IMR-90 (cell line): ENCODE data around the gene PALS1. TPM values are rescaled to one million over a fixed set of nuclear protein-coding genes. Genes with fewer than 3 reads are reported as not detected.

Experiments used
- ATAC-seq: fragments of 200-7000 bp; cut with Tn5 transposase; 2 replicates; pipeline ENCODE4 v1.9.1; 2020; ENCODE audit warnings: low read depth, mild to moderate bottlenecking, moderate library complexity
- BruUV-seq: library from RNA; stranded (reverse); fragments of 400-500 nt; replicated peaks from 2 replicates; lab custom pipeline; 2021; lab: Mats Ljungman, UMichigan
- CTCF ChIA-PET: fragments of 300-600 bp; formaldehyde crosslinking; extraction: SDS; loops from one replicate; lab custom pipeline; 2021; ENCODE audit warnings: antibody characterized with exemption; lab: Yijun Ruan, JAX
- POLR2A ChIA-PET: fragments of 300-600 bp; sonication (Branson Sonifier 250); formaldehyde crosslinking; loops from one replicate; lab custom pipeline; 2022; ENCODE audit warnings: antibody characterized with exemption; ENCODE audit not compliant: unreplicated experiment; lab: Charles Lee
- DNase-seq: peaks from one replicate; pipeline ENCODE4 v3.0.0; 2013
- H2AFZ ChIP-seq: replicated peaks from 2 replicates; pipeline ENCODE3; 2013; ENCODE audit warnings: low read length, mild to moderate bottlenecking; ENCODE audit not compliant: poor library complexity
- H2AK5ac ChIP-seq: 2 replicates; pipeline ENCODE4 v1.6.1; 2013; ENCODE audit warnings: low read depth, low read length, inconsistent platforms
- H2AK9ac ChIP-seq: replicated peaks from 2 replicates; pipeline ENCODE3; 2013; ENCODE audit warnings: mild to moderate bottlenecking, low read depth, low read length, moderate library complexity; ENCODE audit not compliant: poor library complexity
- H2BK120ac ChIP-seq: 2 replicates; pipeline ENCODE4 v1.6.1; 2013; ENCODE audit warnings: low read depth, low read length, inconsistent platforms
- H2BK15ac ChIP-seq: 3 replicates; pipeline ENCODE4 v1.6.1; 2013; ENCODE audit warnings: low read depth, low read length, inconsistent platforms
- H2BK20ac ChIP-seq: 2 replicates; pipeline ENCODE4 v1.6.1; 2013; ENCODE audit warnings: low read depth, mild to moderate bottlenecking, inconsistent platforms, low read length, moderate library complexity
- H2BK5ac ChIP-seq: 2 replicates; pipeline ENCODE4 v1.6.1; 2013; ENCODE audit warnings: mild to moderate bottlenecking, low read depth, low read length, inconsistent platforms; ENCODE audit not compliant: poor library complexity, severe bottlenecking
- H3K14ac ChIP-seq: replicated peaks from 2 replicates; pipeline ENCODE4 v1.6.1; 2013; ENCODE audit warnings: low read depth, low read length, inconsistent platforms
- H3K18ac ChIP-seq: 2 replicates; pipeline ENCODE4 v1.6.1; 2013; ENCODE audit warnings: low read depth, low read length, control low read depth
- H3K23ac ChIP-seq: 2 replicates; pipeline ENCODE4 v1.6.1; 2013; ENCODE audit warnings: low read depth, low read length, inconsistent platforms
- H3K27ac ChIP-seq: 2 replicates; pipeline ENCODE4 v1.5.1; 2013; ENCODE audit warnings: mild to moderate bottlenecking, control low read depth, low read length; ENCODE audit not compliant: insufficient read depth
- H3K27me3 ChIP-seq: 2 replicates; pipeline ENCODE4 v1.6.1; 2013; ENCODE audit warnings: low read length; ENCODE audit not compliant: control insufficient read depth, insufficient read depth
- H3K36me3 ChIP-seq: 2 replicates; pipeline ENCODE4 v1.6.1; 2013; ENCODE audit warnings: low read length, mixed read lengths; ENCODE audit not compliant: control insufficient read depth, insufficient read depth
- H3K4ac ChIP-seq: 2 replicates; pipeline ENCODE4 v1.6.1; 2013; ENCODE audit warnings: low read depth, low read length, inconsistent platforms
- H3K4me1 ChIP-seq: 2 replicates; pipeline ENCODE4 v1.6.1; 2013; ENCODE audit warnings: low read length, mixed read lengths; ENCODE audit not compliant: control insufficient read depth, insufficient read depth
- H3K4me2 ChIP-seq: 2 replicates; pipeline ENCODE4 v1.6.1; 2013; ENCODE audit warnings: low read depth, mild to moderate bottlenecking, control low read depth, low read length, moderate library complexity
- H3K4me3 ChIP-seq: 2 replicates; pipeline ENCODE4 v1.5.1; 2013; ENCODE audit warnings: low read depth, mild to moderate bottlenecking, control low read depth, low read length, moderate library complexity; ENCODE audit not compliant: insufficient read depth
- H3K56ac ChIP-seq: 2 replicates; pipeline ENCODE4 v1.6.1; 2013; ENCODE audit warnings: low read length, inconsistent platforms; ENCODE audit not compliant: insufficient read depth; ENCODE audit errors: extremely low read depth
- H3K79me1 ChIP-seq, 2 experiments: 2 replicates each; pipeline ENCODE4 v1.6.1; 2013; ENCODE audit warnings: low read length in 2 of 2, inconsistent platforms in 1 of 2, low read depth in 1 of 2
- H3K9ac ChIP-seq: 2 replicates; pipeline ENCODE4 v1.6.1; 2013; ENCODE audit warnings: low read depth, low read length, control low read depth
- H3K9me1 ChIP-seq: 2 replicates; pipeline ENCODE4 v1.6.1; 2013; ENCODE audit warnings: low read length, inconsistent platforms; ENCODE audit not compliant: insufficient read depth
- H3K9me3 ChIP-seq: 2 replicates; pipeline ENCODE4 v1.6.1; 2013; ENCODE audit warnings: low read length; ENCODE audit not compliant: control insufficient read depth, insufficient read depth
- H4K20me1 ChIP-seq: 2 replicates; pipeline ENCODE4 v1.6.1; 2013; ENCODE audit warnings: low read length, inconsistent platforms; ENCODE audit not compliant: insufficient read depth
- H4K5ac ChIP-seq: 2 replicates; pipeline ENCODE4 v1.6.1; 2013; ENCODE audit warnings: mild to moderate bottlenecking, low read depth, low read length, control low read depth
- H4K8ac ChIP-seq, 2 experiments: 2 replicates each; pipeline ENCODE4 v1.6.1; 2013; ENCODE audit warnings: low read depth in 2 of 2, low read length in 2 of 2, control low read depth in 1 of 2, inconsistent platforms in 1 of 2
- H4K91ac ChIP-seq: 2 replicates; pipeline ENCODE4 v1.6.1; 2013; ENCODE audit warnings: low read depth, low read length, inconsistent platforms; ENCODE audit not compliant: insufficient read depth
- BHLHE40 ChIP-seq: fragments of 150-350 bp; IDR thresholded peaks from 2 replicates; pipeline ENCODE4 v1.6.1; 2016; ENCODE audit warnings: mild to moderate bottlenecking, low read depth, low read length
- CEBPB ChIP-seq: IDR thresholded peaks from 2 replicates; pipeline ENCODE4 v1.6.1; 2012; ENCODE audit warnings: low read depth, low read length, improper control_type of control experiment
- FOS ChIP-seq: fragments of 150-350 bp; IDR thresholded peaks from 2 replicates; pipeline ENCODE4 v1.6.1; 2016; ENCODE audit warnings: low read depth, low read length
- POLR2A ChIP-seq: IDR thresholded peaks from 2 replicates; pipeline ENCODE4 v1.6.1; 2012; ENCODE audit warnings: mild to moderate bottlenecking, low read depth, low read length
- RAD21 ChIP-seq: IDR thresholded peaks from 2 replicates; pipeline ENCODE4 v1.6.1; 2012; ENCODE audit warnings: low read length, improper control_type of control experiment
- RCOR1 ChIP-seq: IDR thresholded peaks from 2 replicates; pipeline ENCODE4 v1.6.1; 2012; ENCODE audit warnings: mild to moderate bottlenecking, low read length, improper control_type of control experiment; ENCODE audit not compliant: insufficient replicate concordance
- SMC3 ChIP-seq: fragments of 150-350 bp; IDR thresholded peaks from 2 replicates; pipeline ENCODE4 v1.6.1; 2016; ENCODE audit warnings: low read depth, mild to moderate bottlenecking, antibody characterized with exemption, low read length, moderate library complexity
- WGBS, 2 experiments: methylation state at CpG; one replicate each; pipeline versions ENCODE4 v1.1.5 to v1.1.7; 2013; ENCODE audit warnings: missing lambda C conversion rate in 2 of 2; ENCODE audit not compliant: insufficient read length in 1 of 2; ENCODE audit errors: extremely low coverage in 2 of 2; 5-methylcytosine and 5-hydroxymethylcytosine counted together
- dilution Hi-C: fragments of 300-500 bp; cut with HindIII; formaldehyde crosslinking; loops from one replicate; pipeline ENCODE4 v1.14.3; 2018; ENCODE audit warnings: low sequenced_read_pairs; ENCODE audit not compliant: unreplicated experiment
- in situ Hi-C: fragments of 300-500 bp; cut with MboI; formaldehyde crosslinking; loops from 3 replicates; pipeline ENCODE4 v1.14.3; 2019; ENCODE audit warnings: low sequenced_read_pairs, inconsistent platforms, mixed read lengths
- intact Hi-C: fragments of 100-400 bp; cut with micrococcal nuclease; formaldehyde crosslinking; loops from 2 replicates; pipeline ENCODE4 v1.10.0; 2022
- polyA plus RNA-seq, 3 experiments: library from polyadenylated mRNA; depleted of rRNA; stranded (reverse); fragments of >200 nt; gene quantifications; 2 replicates each; pipeline ENCODE4 v1.2.3, GENCODE V29; 2012; ENCODE audit warnings: low replicate concordance in 1 of 3
- total RNA-seq: library from RNA; depleted of rRNA; stranded (reverse); fragments of >200 nt; gene quantifications from 2 replicates; pipeline ENCODE4 v1.2.3, GENCODE V29; 2012
- TF ChIP-seq, protein P1 (sequence below): fragments of 150-350 bp; IDR thresholded peaks from 2 replicates; pipeline ENCODE4 v1.6.1; 2016; ENCODE audit warnings: low read depth, mild to moderate bottlenecking, low read length, moderate library complexity, borderline replicate concordance
- TF ChIP-seq, protein P2 (sequence below): fragments of 150-350 bp; IDR thresholded peaks from 2 replicates; pipeline ENCODE4 v1.6.1; 2017; ENCODE audit warnings: mild to moderate bottlenecking, antibody characterized with exemption, low read length, low read depth
- TF ChIP-seq, protein P3 (sequence below): conservative IDR thresholded peaks from 2 replicates; pipeline ENCODE4 v1.5.1; 2012; ENCODE audit warnings: mild to moderate bottlenecking, low read depth, low read length, improper control_type of control experiment

The PALS1 gene
- total and polyA plus RNA-seq, 2 of the 4 experiments (the other 2 are of a cell fraction) = 17.7 to 40.1 TPM

DNA sequence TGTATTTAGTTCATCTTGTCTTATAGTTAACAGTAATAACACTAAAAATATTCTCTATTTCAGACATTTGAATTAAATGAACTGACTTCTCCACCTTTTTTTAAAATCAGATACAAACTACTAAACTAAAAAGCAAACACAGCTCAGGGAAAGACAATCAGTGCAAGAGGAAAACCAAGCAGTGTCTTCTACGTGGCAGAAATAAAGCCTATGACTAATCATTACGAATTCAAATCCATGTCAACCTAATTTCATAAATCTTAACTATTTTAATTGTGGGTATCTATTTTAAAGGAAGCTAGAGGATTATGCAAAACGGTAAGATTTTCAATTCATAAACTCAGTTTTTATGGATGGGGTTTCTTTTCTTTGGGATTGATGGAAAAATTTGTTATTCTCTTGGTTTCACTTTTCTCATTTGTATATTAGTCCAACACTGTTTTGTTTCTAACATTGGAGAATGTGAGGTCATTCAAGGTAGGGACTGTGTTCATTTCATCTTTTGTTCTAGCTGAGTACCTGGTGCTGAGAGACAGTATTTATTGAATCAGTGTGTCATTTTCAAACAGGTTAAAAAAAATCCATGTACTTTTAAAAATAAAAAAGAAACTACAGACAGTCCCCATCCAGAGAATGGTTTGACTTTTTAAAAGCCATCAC lies 12.8 kb upstream of the PALS1 start (continued):
- TF ChIP-seq, protein P1, sequence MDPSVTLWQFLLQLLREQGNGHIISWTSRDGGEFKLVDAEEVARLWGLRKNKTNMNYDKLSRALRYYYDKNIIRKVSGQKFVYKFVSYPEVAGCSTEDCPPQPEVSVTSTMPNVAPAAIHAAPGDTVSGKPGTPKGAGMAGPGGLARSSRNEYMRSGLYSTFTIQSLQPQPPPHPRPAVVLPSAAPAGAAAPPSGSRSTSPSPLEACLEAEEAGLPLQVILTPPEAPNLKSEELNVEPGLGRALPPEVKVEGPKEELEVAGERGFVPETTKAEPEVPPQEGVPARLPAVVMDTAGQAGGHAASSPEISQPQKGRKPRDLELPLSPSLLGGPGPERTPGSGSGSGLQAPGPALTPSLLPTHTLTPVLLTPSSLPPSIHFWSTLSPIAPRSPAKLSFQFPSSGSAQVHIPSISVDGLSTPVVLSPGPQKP = no peak

DNA sequence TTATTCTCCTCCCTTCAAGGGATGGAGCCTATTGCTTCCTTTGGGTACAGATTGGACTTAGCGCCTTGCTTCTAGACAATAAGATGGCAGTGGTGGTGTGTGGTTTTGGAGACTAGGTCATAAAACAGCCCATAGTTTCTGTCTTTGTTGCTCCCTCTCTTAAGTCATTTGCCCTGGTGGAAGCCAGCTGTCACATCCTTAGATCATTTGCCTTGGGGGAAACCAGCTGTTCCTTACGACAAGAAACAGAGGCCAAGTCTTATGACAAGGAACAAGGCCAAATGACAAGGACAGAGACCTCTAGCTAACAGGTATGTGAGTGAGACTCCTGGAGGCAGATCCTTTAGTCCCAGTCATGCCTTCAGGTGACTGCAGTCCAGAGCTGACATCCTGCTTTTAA lies 9.2 kb upstream of the PALS1 start:
- Histone ChIP-seq H3K56ac (no peak overlapping the region), H2AK9ac (no peak overlapping the region), H3K27ac (no peak overlapping the region), H2BK15ac (no peak overlapping the region), H3K18ac (no peak overlapping the region), H3K14ac (no peak overlapping the region), H2AFZ (peak overlapping the region; percentile 77), H3K4me1 (no peaks in the 10 kb centered on the region), H2AK5ac (no peak overlapping the region), H3K4me2 (no peak overlapping the region), H4K91ac (no peak overlapping the region), H3K23ac (no peak overlapping the region), H3K36me3 (no peaks in the 10 kb centered on the region), H2BK120ac (no peak overlapping the region), H3K9ac (no peak overlapping the region), H2BK20ac (0 out of 2 replicates have a peak overlapping the region, but pooled peaks have one; percentile 23), H3K9me1 (no peaks in the 10 kb centered on the region), H4K8ac (no peak overlapping the region), H3K79me1 (no peaks in the 10 kb centered on the region), H4K5ac (no peak overlapping the region), H4K20me1 (no peaks in the 10 kb centered on the region), H3K4me3 (no peak overlapping the region), H2BK5ac (no peak overlapping the region), H3K9me3 (no peaks in the 10 kb centered on the region), H3K27me3 (no peaks in the 10 kb centered on the region), H3K4ac (no peak overlapping the region)
- intact Hi-C loops = no loop called here
- DNase-seq = no peak
- CTCF ChIA-PET = interaction anchor here (0.5 to 1.0 kb wide), 4 partner anchors 10 to 223 kb away, joined by 3 to 5 read pairs (median 4); no protein-coding TSS in a partner anchor
- dilution Hi-C loops = no loop called here
- POLR2A ChIA-PET = no interaction called here
- ATAC-seq = no peak
- WGBS, 2 experiments = no CpG with 5 or more reads among the region's 2 CpGs
- in situ Hi-C loops = no loop called here
- TF ChIP-seq CEBPB (no peak), RCOR1 (no peak), POLR2A (no peak), RAD21 (no peak), FOS (no peak), BHLHE40 (no peak), SMC3 (no peak)
- TF ChIP-seq, protein P2, sequence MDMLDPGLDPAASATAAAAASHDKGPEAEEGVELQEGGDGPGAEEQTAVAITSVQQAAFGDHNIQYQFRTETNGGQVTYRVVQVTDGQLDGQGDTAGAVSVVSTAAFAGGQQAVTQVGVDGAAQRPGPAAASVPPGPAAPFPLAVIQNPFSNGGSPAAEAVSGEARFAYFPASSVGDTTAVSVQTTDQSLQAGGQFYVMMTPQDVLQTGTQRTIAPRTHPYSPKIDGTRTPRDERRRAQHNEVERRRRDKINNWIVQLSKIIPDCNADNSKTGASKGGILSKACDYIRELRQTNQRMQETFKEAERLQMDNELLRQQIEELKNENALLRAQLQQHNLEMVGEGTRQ = no peak
- TF ChIP-seq, protein P3, sequence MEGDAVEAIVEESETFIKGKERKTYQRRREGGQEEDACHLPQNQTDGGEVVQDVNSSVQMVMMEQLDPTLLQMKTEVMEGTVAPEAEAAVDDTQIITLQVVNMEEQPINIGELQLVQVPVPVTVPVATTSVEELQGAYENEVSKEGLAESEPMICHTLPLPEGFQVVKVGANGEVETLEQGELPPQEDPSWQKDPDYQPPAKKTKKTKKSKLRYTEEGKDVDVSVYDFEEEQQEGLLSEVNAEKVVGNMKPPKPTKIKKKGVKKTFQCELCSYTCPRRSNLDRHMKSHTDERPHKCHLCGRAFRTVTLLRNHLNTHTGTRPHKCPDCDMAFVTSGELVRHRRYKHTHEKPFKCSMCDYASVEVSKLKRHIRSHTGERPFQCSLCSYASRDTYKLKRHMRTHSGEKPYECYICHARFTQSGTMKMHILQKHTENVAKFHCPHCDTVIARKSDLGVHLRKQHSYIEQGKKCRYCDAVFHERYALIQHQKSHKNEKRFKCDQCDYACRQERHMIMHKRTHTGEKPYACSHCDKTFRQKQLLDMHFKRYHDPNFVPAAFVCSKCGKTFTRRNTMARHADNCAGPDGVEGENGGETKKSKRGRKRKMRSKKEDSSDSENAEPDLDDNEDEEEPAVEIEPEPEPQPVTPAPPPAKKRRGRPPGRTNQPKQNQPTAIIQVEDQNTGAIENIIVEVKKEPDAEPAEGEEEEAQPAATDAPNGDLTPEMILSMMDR = no peak
- TF ChIP-seq, protein P1 = no peak
- BruUV-seq = no TSS peak
